ENCODE measurements around the gene FAM193A. TPM values are rescaled to one million over a fixed set of nuclear protein-coding genes. Genes with fewer than 3 reads are reported as not detected.
"Not testable (repeated sequence)": the region's sequence is repeated elsewhere in the genome, so short reads cannot be mapped to it uniquely, and the experiment has no call there.

Gene FAM193A
- total RNA-seq, 4 donors from 2014 or later: 16.7 to 18.9 (median 18.0) TPM

- Histone ChIP-seq H3K4me1 (peaks cover 5 to 7% of the 10 kb centered on the region in 2 donors), H3K36me3 (peaks cover 0 to 14% of the 10 kb centered on the region in 2 donors), H3K9me3 (no peaks in the 10 kb centered on the region), H3K4me3 (no peak overlapping the region), H3K27ac (no peak overlapping the region), H3K27me3 (no peaks in the 10 kb centered on the region)
- ATAC-seq (no peak), DNase-seq (no peak)
- intact Hi-C loops (cut with DNase I; ENCODE audit: low total_unique reads): no loop called here
- in situ Hi-C loops (cut with MboI; ENCODE audit: low sequenced_read_pairs in 4 of 4): no loop called here
- TF ChIP-seq CTCF (IDR thresholded peaks at IDR 0.05 in 4 of 5, conservative IDR thresholded peaks at IDR 0.05 in 1 of 5) (no peak), POLR2A (IDR thresholded peaks at IDR 0.05) (no peak)
Measured at GRCh38 chr4:2725380-2725779, 188.9 kb downstream of the FAM193A start.

GRCh38 chr4:2726881-2727280 lies 190.4 kb downstream of the FAM193A start:
- intact Hi-C loops (cut with DNase I; ENCODE audit: low total_unique reads); ATAC-seq; in situ Hi-C loops (cut with MboI; ENCODE audit: low sequenced_read_pairs in 4 of 4); H3K4me3 ChIP-seq; H3K9me3 ChIP-seq; DNase-seq; H3K4me1 ChIP-seq; H3K27ac ChIP-seq; H3K27me3 ChIP-seq: not testable (repeated sequence)
- H3K36me3 ChIP-seq: peaks cover under 1 to 11% of the 10 kb centered on the region in 2 donors

DNA sequence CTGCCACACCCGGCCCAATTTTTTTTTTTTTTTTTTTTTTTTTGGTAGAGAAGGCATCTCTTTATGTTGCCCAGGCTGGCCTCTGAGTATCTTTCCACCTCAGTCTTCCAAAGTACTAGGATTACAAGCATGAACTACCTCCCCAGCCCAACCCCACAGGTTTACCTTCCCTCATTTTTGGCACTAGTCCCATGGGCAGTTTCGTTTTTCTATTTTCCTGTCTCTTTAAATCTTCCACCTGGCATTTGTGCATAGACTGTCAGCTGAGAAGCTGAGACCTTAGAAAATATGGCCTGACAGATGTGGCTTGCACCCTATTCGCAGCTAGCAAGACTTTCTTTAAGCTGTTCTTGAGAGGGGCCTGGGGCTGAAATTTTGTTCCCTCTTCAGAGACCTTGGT lies 191.8 kb downstream of the FAM193A start:
- H3K4me1 ChIP-seq: peaks cover 8 to 9% of the 10 kb centered on the region in 2 donors
- TF ChIP-seq POLR2A (IDR thresholded peaks at IDR 0.05) (no peak), CTCF (IDR thresholded peaks at IDR 0.05 in 4 of 5, conservative IDR thresholded peaks at IDR 0.05 in 1 of 5) (no peak)
- DNase-seq (peak in 1 of 2 donors; percentile 2), ATAC-seq (no peak)
- intact Hi-C loops (cut with DNase I; ENCODE audit: low total_unique reads) (no loop called here), in situ Hi-C loops (cut with MboI; ENCODE audit: low sequenced_read_pairs in 4 of 4) (no loop called here)
- peaks cover 3 to 18% of the 10 kb centered on the region in 2 donors for H3K36me3 ChIP-seq
- H3K27me3 ChIP-seq: no peaks in the 10 kb centered on the region
- H3K9me3 ChIP-seq: no peaks in the 10 kb centered on the region
- H3K27ac ChIP-seq: peak overlapping the region in 1 of 4 donors; percentile 18
- no peak overlapping the region for H3K4me3 ChIP-seq

GRCh38 chr4:2728806-2729532 lies 192.5 kb downstream of the FAM193A start:
- in situ Hi-C loops (cut with MboI; ENCODE audit: low sequenced_read_pairs in 4 of 4) (no loop called here), intact Hi-C loops (cut with DNase I; ENCODE audit: low total_unique reads) (no loop called here)
- Histone ChIP-seq H3K27ac (peak overlapping the region in 2 of 4 donors; percentile 5 to 18), H3K4me1 (peaks cover 8 to 9% of the 10 kb centered on the region in 2 donors), H3K9me3 (no peaks in the 10 kb centered on the region), H3K27me3 (no peaks in the 10 kb centered on the region), H3K36me3 (peaks cover 3 to 18% of the 10 kb centered on the region in 2 donors), H3K4me3 (no peak overlapping the region)
- no peak for ATAC-seq
- TF ChIP-seq POLR2A (IDR thresholded peaks at IDR 0.05) (no peak), CTCF (IDR thresholded peaks at IDR 0.05 in 4 of 5, conservative IDR thresholded peaks at IDR 0.05 in 1 of 5) (no peak)
- peak in 1 of 2 donors; percentile 10 for DNase-seq

DNA sequence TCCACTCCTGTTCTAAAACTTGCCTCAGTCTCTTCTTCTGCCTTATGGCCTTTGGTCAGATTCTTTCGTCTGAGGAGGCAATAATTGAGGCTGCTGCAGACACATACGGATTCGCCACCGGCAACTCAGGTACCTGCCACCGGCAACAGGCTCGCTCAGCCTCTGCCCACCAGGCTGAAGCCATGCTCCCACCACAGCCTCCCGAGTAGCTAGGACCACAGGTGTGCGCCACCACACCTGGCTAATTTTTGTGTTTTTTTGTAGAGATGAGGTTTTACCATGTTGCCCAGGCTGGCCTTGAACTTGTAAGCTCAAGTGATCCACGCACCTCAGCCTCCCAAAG lies 193.1 kb downstream of the FAM193A start:
- ATAC-seq: no peak
- Histone ChIP-seq H3K4me3 (no peak overlapping the region), H3K36me3 (peaks cover 3 to 18% of the 10 kb centered on the region in 2 donors), H3K27ac (peak overlapping the region in 1 of 4 donors; percentile 18), H3K4me1 (peaks cover 8 to 9% of the 10 kb centered on the region in 2 donors), H3K27me3 (no peaks in the 10 kb centered on the region), H3K9me3 (no peaks in the 10 kb centered on the region)
- in situ Hi-C loops (cut with MboI; ENCODE audit: low sequenced_read_pairs in 4 of 4): no loop called here
- intact Hi-C loops (cut with DNase I; ENCODE audit: low total_unique reads): no loop called here
- DNase-seq: peak in 1 of 2 donors; percentile 3
- TF ChIP-seq CTCF (IDR thresholded peaks at IDR 0.05 in 4 of 5, conservative IDR thresholded peaks at IDR 0.05 in 1 of 5): no peak
- no peak for TF ChIP-seq POLR2A (IDR thresholded peaks at IDR 0.05)

Measured in gastrocnemius medialis (tissue), 4 donors.